Measurements from ENCODE around the gene DLGAP1. TPM values are rescaled to one million over a fixed set of nuclear protein-coding genes. Genes with fewer than 3 reads are reported as not detected.
A peak's percentile ranks its signal among the peaks of the same experiment; 100 is the strongest.
"Not testable (repeated sequence)": the region's sequence is repeated elsewhere in the genome, so short reads cannot be mapped to it uniquely, and the experiment has no call there.

The DLGAP1 gene
- polyA plus RNA-seq, 1 of the 3 experiments (the other 2 are of a cell fraction) = not detected

GRCh38 chr18:3650521-3651042 lies 804.5 kb downstream of the DLGAP1 start:
- WGBS (ENCODE audit: low lambda C conversion rate) = 86% methylated on average over 9 of the region's 9 CpGs
- H3K4me3 ChIP-seq (ENCODE audit: low read depth in 2 of 2, low read length in 1 of 2); H3K9ac ChIP-seq; DNase-seq; POLR2A ChIA-PET; H3K79me2 ChIP-seq (ENCODE audit: insufficient read depth); H3K9me3 ChIP-seq; H4K20me1 ChIP-seq (ENCODE audit: insufficient read depth); H2AFZ ChIP-seq (ENCODE audit: low read depth); H3K36me3 ChIP-seq (replicated peaks in 1 of 2; ENCODE audit: control insufficient read depth in 1 of 2, insufficient read depth in 2 of 2, low read length in 1 of 2); H3K9me2 ChIP-seq; H3K27ac ChIP-seq (ENCODE audit: low read depth in 2 of 2, low read length in 1 of 2); H3K27me3 ChIP-seq (ENCODE audit: insufficient read depth); H3K4me2 ChIP-seq: not testable (repeated sequence)
- CTCF ChIA-PET = interaction anchor here (0.6 to 1.4 kb wide), 2 partner anchors 16 to 57 kb away, joined by 3 to 5 read pairs; no protein-coding TSS in a partner anchor
- Histone ChIP-seq H3F3A (replicated peaks; ENCODE audit: insufficient read depth) (peaks cover 10% of the 10 kb centered on the region), H3K4me1 (ENCODE audit: control insufficient read depth in 1 of 2, insufficient read depth in 2 of 2, low read depth in 1 of 2, low read length in 1 of 2) (peaks cover 15 to 29% of the 10 kb centered on the region in 2 experiments; a peak in 3 of 4 replicates)

- no peak for DNase-seq
- Histone ChIP-seq H3F3A (replicated peaks; ENCODE audit: insufficient read depth) (peaks cover 10% of the 10 kb centered on the region), H3K27me3 (ENCODE audit: insufficient read depth) (no peaks in the 10 kb centered on the region), H2AFZ (ENCODE audit: low read depth) (peak overlapping the region; percentile 47; the same call in 1 of the 2 replicates), H3K4me2 (no peak overlapping the region), H4K20me1 (ENCODE audit: insufficient read depth) (no peaks in the 10 kb centered on the region), H3K4me3 (ENCODE audit: low read depth in 2 of 2, low read length in 1 of 2) (no peak overlapping the region), H3K9me3 (no peaks in the 10 kb centered on the region), H3K9ac (no peak overlapping the region), H3K9me2 (no peaks in the 10 kb centered on the region), H3K36me3 (replicated peaks in 1 of 2; ENCODE audit: control insufficient read depth in 1 of 2, insufficient read depth in 2 of 2, low read length in 1 of 2) (no peaks in the 10 kb centered on the region), H3K27ac (ENCODE audit: low read depth in 2 of 2, low read length in 1 of 2) (0 out of 4 replicates have a peak overlapping the region, but pooled peaks of 1 of the 2 experiments have one; percentile 19), H3K79me2 (ENCODE audit: insufficient read depth) (no peaks in the 10 kb centered on the region), H3K4me1 (ENCODE audit: control insufficient read depth in 1 of 2, insufficient read depth in 2 of 2, low read depth in 1 of 2, low read length in 1 of 2) (peaks cover 15 to 29% of the 10 kb centered on the region in 2 experiments; a peak in 3 of 4 replicates)
- WGBS (ENCODE audit: low lambda C conversion rate) = 74% methylated on average over 8 of the region's 8 CpGs
- POLR2A ChIA-PET = no interaction called here
- TF ChIP-seq, protein P1, sequence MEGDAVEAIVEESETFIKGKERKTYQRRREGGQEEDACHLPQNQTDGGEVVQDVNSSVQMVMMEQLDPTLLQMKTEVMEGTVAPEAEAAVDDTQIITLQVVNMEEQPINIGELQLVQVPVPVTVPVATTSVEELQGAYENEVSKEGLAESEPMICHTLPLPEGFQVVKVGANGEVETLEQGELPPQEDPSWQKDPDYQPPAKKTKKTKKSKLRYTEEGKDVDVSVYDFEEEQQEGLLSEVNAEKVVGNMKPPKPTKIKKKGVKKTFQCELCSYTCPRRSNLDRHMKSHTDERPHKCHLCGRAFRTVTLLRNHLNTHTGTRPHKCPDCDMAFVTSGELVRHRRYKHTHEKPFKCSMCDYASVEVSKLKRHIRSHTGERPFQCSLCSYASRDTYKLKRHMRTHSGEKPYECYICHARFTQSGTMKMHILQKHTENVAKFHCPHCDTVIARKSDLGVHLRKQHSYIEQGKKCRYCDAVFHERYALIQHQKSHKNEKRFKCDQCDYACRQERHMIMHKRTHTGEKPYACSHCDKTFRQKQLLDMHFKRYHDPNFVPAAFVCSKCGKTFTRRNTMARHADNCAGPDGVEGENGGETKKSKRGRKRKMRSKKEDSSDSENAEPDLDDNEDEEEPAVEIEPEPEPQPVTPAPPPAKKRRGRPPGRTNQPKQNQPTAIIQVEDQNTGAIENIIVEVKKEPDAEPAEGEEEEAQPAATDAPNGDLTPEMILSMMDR (IDR thresholded peaks at IDR 0.05) = no peak
- TF ChIP-seq MXI1 (IDR thresholded peaks at IDR 0.05; ENCODE audit: low read depth, low read length) (no peak), JUND (IDR thresholded peaks at IDR 0.05) (no peak)
- CTCF ChIA-PET = interaction anchor here (0.6 to 1.4 kb wide), 2 partner anchors 17 to 56 kb away, joined by 3 to 5 read pairs; no protein-coding TSS in a partner anchor
Observed at GRCh38 chr18:3649633-3650426, 805.3 kb downstream of the DLGAP1 start.

GRCh38 chr18:3649135-3649632 lies 805.9 kb downstream of the DLGAP1 start:
- CTCF ChIA-PET = interaction anchor here (1.4 kb wide), 1 partner anchor 17 kb away, joined by 5 read pairs; no protein-coding TSS in a partner anchor
- Histone ChIP-seq H3K9me3 (no peaks in the 10 kb centered on the region), H3K9ac (no peak overlapping the region), H2AFZ (ENCODE audit: low read depth) (peak overlapping the region; percentile 47; the same call in 1 of the 2 replicates), H3K4me1 (ENCODE audit: control insufficient read depth in 1 of 2, insufficient read depth in 2 of 2, low read depth in 1 of 2, low read length in 1 of 2) (peaks cover 13 to 29% of the 10 kb centered on the region in 2 experiments; a peak in 3 of 4 replicates), H3K4me2 (no peak overlapping the region), H3K79me2 (ENCODE audit: insufficient read depth) (no peaks in the 10 kb centered on the region), H3F3A (replicated peaks; ENCODE audit: insufficient read depth) (peaks cover 10% of the 10 kb centered on the region), H3K9me2 (no peaks in the 10 kb centered on the region), H3K4me3 (ENCODE audit: low read depth in 2 of 2, low read length in 1 of 2) (no peak overlapping the region), H3K27ac (ENCODE audit: low read depth in 2 of 2, low read length in 1 of 2) (0 out of 4 replicates have a peak overlapping the region, but pooled peaks of 1 of the 2 experiments have one; percentile 19), H3K27me3 (ENCODE audit: insufficient read depth) (no peaks in the 10 kb centered on the region), H4K20me1 (ENCODE audit: insufficient read depth) (no peaks in the 10 kb centered on the region), H3K36me3 (replicated peaks in 1 of 2; ENCODE audit: control insufficient read depth in 1 of 2, insufficient read depth in 2 of 2, low read length in 1 of 2) (no peaks in the 10 kb centered on the region)
- DNase-seq = no peak
- POLR2A ChIA-PET = no interaction called here
- WGBS (ENCODE audit: low lambda C conversion rate) = 81% methylated on average over 6 of the region's 6 CpGs
- TF ChIP-seq TEAD4 (IDR thresholded peaks at IDR 0.05; ENCODE audit: borderline replicate concordance, insufficient read depth) (no peak), GABPA (IDR thresholded peaks at IDR 0.05; ENCODE audit: low read depth) (no peak), RCOR1 (IDR thresholded peaks at IDR 0.05; ENCODE audit: low read length) (no peak), SIN3A (IDR thresholded peaks at IDR 0.05; ENCODE audit: borderline replicate concordance, low read depth, low read length) (no peak), FOXM1 (IDR thresholded peaks at IDR 0.05; ENCODE audit: low read depth) (no peak), CHD2 (IDR thresholded peaks at IDR 0.05; ENCODE audit: low read length, partially characterized antibody) (no peak), EP300 (IDR thresholded peaks at IDR 0.05; ENCODE audit: borderline replicate concordance in 1 of 2, low read depth in 1 of 2, low read length in 1 of 2) (no peak), RFX5 (IDR thresholded peaks at IDR 0.05; ENCODE audit: low read length) (no peak), SMC3 (IDR thresholded peaks at IDR 0.05; ENCODE audit: low read depth, low read length) (no peak), MEF2A (IDR thresholded peaks at IDR 0.05; ENCODE audit: borderline replicate concordance, low read depth) (no peak), GATA2 (CRISPR knock-in tag; IDR thresholded peaks at IDR 0.05) (no peak)
- TF ChIP-seq, protein P2, sequence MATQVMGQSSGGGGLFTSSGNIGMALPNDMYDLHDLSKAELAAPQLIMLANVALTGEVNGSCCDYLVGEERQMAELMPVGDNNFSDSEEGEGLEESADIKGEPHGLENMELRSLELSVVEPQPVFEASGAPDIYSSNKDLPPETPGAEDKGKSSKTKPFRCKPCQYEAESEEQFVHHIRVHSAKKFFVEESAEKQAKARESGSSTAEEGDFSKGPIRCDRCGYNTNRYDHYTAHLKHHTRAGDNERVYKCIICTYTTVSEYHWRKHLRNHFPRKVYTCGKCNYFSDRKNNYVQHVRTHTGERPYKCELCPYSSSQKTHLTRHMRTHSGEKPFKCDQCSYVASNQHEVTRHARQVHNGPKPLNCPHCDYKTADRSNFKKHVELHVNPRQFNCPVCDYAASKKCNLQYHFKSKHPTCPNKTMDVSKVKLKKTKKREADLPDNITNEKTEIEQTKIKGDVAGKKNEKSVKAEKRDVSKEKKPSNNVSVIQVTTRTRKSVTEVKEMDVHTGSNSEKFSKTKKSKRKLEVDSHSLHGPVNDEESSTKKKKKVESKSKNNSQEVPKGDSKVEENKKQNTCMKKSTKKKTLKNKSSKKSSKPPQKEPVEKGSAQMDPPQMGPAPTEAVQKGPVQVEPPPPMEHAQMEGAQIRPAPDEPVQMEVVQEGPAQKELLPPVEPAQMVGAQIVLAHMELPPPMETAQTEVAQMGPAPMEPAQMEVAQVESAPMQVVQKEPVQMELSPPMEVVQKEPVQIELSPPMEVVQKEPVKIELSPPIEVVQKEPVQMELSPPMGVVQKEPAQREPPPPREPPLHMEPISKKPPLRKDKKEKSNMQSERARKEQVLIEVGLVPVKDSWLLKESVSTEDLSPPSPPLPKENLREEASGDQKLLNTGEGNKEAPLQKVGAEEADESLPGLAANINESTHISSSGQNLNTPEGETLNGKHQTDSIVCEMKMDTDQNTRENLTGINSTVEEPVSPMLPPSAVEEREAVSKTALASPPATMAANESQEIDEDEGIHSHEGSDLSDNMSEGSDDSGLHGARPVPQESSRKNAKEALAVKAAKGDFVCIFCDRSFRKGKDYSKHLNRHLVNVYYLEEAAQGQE (IDR thresholded peaks at IDR 0.05; ENCODE audit: low read depth, low read length) = no peak
